Right lobe of liver (tissue), 6 donors: ENCODE measurements around the gene GRIN2A. TPM values are rescaled to one million over a fixed set of nuclear protein-coding genes. Genes with fewer than 3 reads are reported as not detected.

ENCODE experiments used
- ATAC-seq, 4 donors: fragments of 200-7000 bp; cut with Tn5 transposase; one replicate each; pipeline ENCODE4 v1.9.1; 2020; ENCODE audit warnings: mild to moderate bottlenecking in 4 of 4, moderate library complexity in 4 of 4
- DNase-seq, 3 donors: peaks; one replicate each; pipeline ENCODE4 v3.0.0-alpha.2; 2020
- H3K27ac ChIP-seq, 3 donors: fragments of 200-600 bp; one replicate each; pipeline ENCODE4 v1.8.0; 2022
- H3K27me3 ChIP-seq, 2 donors: fragments of 200-600 bp; one replicate each; pipeline ENCODE4 v1.8.0; 2022
- H3K36me3 ChIP-seq, 4 donors: fragments of 200-600 bp; sonication (generic) in 1 of 4; one replicate each; pipeline versions ENCODE4 v1.5.1 to v1.8.0; 2017 to 2022; ENCODE audit warnings: control low read depth in 1 of 4
- H3K4me1 ChIP-seq, 4 donors: fragments of 200-600 bp; sonication (generic) in 1 of 4; one replicate each; pipeline versions ENCODE4 v1.5.1 to v1.8.0; 2017 to 2022; ENCODE audit warnings: control low read depth in 1 of 4
- H3K4me3 ChIP-seq, 3 donors: fragments of 200-600 bp; one replicate each; pipeline ENCODE4 v1.8.0; 2022
- H3K9me3 ChIP-seq, 4 donors: fragments of 200-600 bp; sonication (generic) in 1 of 4; one replicate each; pipeline versions ENCODE4 v1.5.1 to v1.8.0; 2017 to 2022; ENCODE audit warnings: control low read depth in 1 of 4
- CTCF ChIP-seq, 4 donors: fragments of 200-600 bp in 3 of 4; fragments of 450-650 bp in 1 of 4; IDR thresholded peaks; one replicate each; pipeline versions ENCODE4 v1.5.1 to v1.8.0; 2016 to 2022; ENCODE audit warnings: antibody characterized with exemption in 4 of 4, mild to moderate bottlenecking in 2 of 4
- POLR2A ChIP-seq: fragments of 450-650 bp; IDR thresholded peaks from one replicate; pipeline ENCODE4 v1.6.1; 2017; ENCODE audit warnings: antibody characterized with exemption, mild to moderate bottlenecking
- WGBS: methylation state at CpG from one replicate; pipeline ENCODE4 v1.1.6; 2018; ENCODE audit warnings: low coverage, low lambda C conversion rate; ENCODE audit not compliant: insufficient coverage; ENCODE audit errors: missing lambda C conversion rate; 5-methylcytosine and 5-hydroxymethylcytosine counted together
- intact Hi-C, 2 donors: fragments of 100-400 bp; cut with DNase I; formaldehyde crosslinking; loops; one replicate each; pipeline versions ENCODE4 v1.11.2 to v1.14.1; 2022
- total RNA-seq, 6 experiments: library from RNA; depleted of rRNA in 2 of 6; stranded (reverse); fragments of >200 nt in 2 of 6; fragmentation: NEBNext Ultra II Directional in 3 of 6; extraction: Animal tissue kit (Norgen Biotek cat#: 25700) in 3 of 6; gene quantifications; one replicate each; pipeline versions ENCODE4 v1.1.0 to v1.2.4, GENCODE V29; 2016 to 2023
- donor health status: DM: no; HTN: yes; CAD: no.
- donor health status: DM: no; HTN: no; CAD: no.
- donor health status: DM: no; HTN: no; CAD: no.
- donor health status: DM: no; HTN: yes; CAD: no.
- donor health status: DM: no; HTN: yes; CAD: no.

GRIN2A gene
- total RNA-seq, 6 experiments from 2014 or later = not detected

DNA sequence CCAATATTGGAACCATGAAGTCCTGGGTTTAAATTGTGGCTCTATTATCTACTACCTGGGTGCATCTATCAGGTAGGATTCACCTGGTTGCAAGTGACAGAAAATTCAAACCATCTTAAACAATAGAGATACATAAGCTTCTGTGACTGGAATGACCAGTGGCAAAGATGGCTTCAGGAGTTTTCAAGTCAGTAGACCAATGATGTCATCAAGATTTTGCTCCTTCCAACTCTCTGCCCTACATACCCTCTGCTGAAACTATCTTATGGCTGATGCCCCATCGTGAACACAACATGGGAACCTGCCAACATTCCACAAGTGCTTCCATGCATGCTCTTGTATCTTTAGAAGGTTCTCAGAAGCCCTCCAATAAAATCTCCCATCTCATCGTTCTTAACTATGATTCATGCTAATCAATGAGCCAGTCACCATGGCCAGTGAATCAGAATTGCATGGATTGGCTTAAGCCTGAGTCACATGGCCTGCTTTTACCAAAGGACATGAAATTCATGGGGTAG lies 180.9 kb downstream of the GRIN2A start:
- Histone ChIP-seq H3K27me3 (no peaks in the 10 kb centered on the region), H3K4me3 (no peak overlapping the region), H3K36me3 (no peaks in the 10 kb centered on the region), H3K27ac (no peak overlapping the region), H3K4me1 (no peaks in the 10 kb centered on the region), H3K9me3 (no peaks in the 10 kb centered on the region)
- intact Hi-C loops = no loop called here
- DNase-seq (no peak), ATAC-seq (no peak)
- TF ChIP-seq CTCF (IDR thresholded peaks at IDR 0.05) = no peak
- no peak for TF ChIP-seq POLR2A
- 48% methylated on average over 2 of the region's 2 CpGs for whole genome bisulfite sequencing

- Histone ChIP-seq H3K36me3 (no peaks in the 10 kb centered on the region), H3K27me3 (no peaks in the 10 kb centered on the region), H3K4me3 (no peak overlapping the region), H3K4me1 (no peaks in the 10 kb centered on the region), H3K9me3 (no peaks in the 10 kb centered on the region), H3K27ac (no peak overlapping the region)
- 47% methylated on average over 5 of the region's 5 CpGs for WGBS
- no peak for TF ChIP-seq POLR2A
- no peak for TF ChIP-seq CTCF (IDR thresholded peaks at IDR 0.05)
- DNase-seq (no peak), ATAC-seq (no peak)
- intact Hi-C loops = no loop called here
Observed at GRCh38 chr16:9996221-9996620, 186.0 kb downstream of the GRIN2A start.

DNA sequence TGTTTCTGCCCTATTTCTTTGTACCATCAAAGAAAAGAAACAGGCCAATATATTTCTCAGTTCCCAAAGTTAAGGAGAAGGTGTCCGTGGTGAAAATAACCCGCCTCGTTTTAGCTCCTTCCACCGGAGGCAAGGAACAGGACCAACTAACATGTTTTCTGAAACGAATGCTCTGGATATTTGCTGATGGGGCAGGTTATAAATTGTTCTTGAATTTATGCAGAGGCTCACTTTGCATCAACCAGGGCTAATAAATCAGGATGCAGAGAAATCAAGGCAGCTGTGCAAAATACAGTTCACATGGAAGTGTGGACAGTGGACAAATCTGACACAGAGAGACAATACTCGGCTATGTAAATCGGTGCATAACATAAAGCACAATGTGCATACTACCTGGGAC lies 189.8 kb downstream of the GRIN2A start:
- Histone ChIP-seq H3K9me3 (no peaks in the 10 kb centered on the region), H3K27ac (no peak overlapping the region), H3K27me3 (no peaks in the 10 kb centered on the region), H3K4me3 (no peak overlapping the region), H3K36me3 (no peaks in the 10 kb centered on the region), H3K4me1 (no peaks in the 10 kb centered on the region)
- intact Hi-C loops = no loop called here
- ATAC-seq (no peak), DNase-seq (no peak)
- WGBS = 68% methylated on average over 7 of the region's 7 CpGs
- TF ChIP-seq POLR2A (no peak), CTCF (IDR thresholded peaks at IDR 0.05) (no peak)

DNA sequence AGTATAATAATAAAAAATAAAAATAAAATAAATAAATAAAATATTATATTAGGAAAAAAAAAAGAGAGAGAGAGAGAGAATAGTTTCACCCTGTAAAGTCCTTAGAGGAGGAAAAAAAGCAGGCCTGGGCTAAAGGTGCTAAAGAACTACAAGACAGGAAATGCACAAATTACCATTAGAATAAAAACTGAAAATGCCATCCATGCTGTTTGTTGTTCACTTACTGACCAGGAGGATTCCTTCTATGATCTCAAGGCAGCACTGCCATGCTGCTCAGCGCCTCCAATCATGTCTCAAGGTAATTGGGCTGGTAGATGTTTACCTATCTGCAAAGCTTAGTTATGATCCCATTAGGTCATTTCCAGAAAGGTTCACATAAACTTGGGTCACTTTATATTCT lies 201.2 kb downstream of the GRIN2A start:
- intact Hi-C loops = no loop called here

More for the DNA sequence above, 201.2 kb downstream of the GRIN2A start:
- no peak for DNase-seq
- no peaks in the 10 kb centered on the region for H3K9me3 ChIP-seq
- H3K27ac ChIP-seq = no peak overlapping the region
- H3K4me1 ChIP-seq = no peaks in the 10 kb centered on the region
- WGBS = 60% methylated on average over 1 of the region's 1 CpG
- H3K36me3 ChIP-seq = no peaks in the 10 kb centered on the region
- no peak for ATAC-seq
- no peak overlapping the region for H3K4me3 ChIP-seq
- H3K27me3 ChIP-seq = no peaks in the 10 kb centered on the region
- TF ChIP-seq POLR2A (no peak), CTCF (IDR thresholded peaks at IDR 0.05) (no peak)
